ENCODE data around the gene STXBP6.

DNA sequence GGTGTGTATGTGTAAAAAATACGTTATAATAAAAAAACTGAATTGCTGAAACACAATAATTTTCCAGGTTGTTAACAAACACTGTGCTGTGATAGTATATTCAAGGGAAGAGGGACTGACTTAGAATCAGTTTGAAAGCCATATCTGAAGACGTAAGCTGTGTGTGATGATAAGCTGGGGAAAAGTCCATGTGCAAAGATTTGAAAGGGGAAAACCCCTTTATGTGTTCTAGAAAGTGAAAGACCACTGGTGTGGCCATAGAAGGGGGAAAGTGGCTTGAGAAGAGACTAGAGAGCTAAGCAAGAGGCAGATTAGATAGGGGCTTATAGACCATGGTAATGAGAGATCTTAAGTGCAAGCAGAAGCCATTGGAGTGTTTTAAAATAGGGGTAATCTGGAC is 220.1 kb downstream of the STXBP6 start:
- TF ChIP-seq, protein P1, sequence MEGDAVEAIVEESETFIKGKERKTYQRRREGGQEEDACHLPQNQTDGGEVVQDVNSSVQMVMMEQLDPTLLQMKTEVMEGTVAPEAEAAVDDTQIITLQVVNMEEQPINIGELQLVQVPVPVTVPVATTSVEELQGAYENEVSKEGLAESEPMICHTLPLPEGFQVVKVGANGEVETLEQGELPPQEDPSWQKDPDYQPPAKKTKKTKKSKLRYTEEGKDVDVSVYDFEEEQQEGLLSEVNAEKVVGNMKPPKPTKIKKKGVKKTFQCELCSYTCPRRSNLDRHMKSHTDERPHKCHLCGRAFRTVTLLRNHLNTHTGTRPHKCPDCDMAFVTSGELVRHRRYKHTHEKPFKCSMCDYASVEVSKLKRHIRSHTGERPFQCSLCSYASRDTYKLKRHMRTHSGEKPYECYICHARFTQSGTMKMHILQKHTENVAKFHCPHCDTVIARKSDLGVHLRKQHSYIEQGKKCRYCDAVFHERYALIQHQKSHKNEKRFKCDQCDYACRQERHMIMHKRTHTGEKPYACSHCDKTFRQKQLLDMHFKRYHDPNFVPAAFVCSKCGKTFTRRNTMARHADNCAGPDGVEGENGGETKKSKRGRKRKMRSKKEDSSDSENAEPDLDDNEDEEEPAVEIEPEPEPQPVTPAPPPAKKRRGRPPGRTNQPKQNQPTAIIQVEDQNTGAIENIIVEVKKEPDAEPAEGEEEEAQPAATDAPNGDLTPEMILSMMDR (IDR thresholded peaks at IDR 0.05) = no peak
- no peak for TF ChIP-seq POLR2A (IDR thresholded peaks at IDR 0.05)
